Bronchial epithelial cell (primary cell): ENCODE results near the gene VWA5B1. TPM values are rescaled to one million over a fixed set of nuclear protein-coding genes. Genes with fewer than 3 reads are reported as not detected.
"Not testable (repeated sequence)": the region's sequence is repeated elsewhere in the genome, so short reads cannot be mapped to it uniquely, and the experiment has no call there.

Source experiments
- DNase-seq: peaks from one replicate; pipeline ENCODE4 v3.0.0-alpha.2; 2010; ENCODE audit warnings: low read depth
- FAIRE-seq: peaks from 2 replicates; lab custom pipeline; 2011; peaks lifted over from hg19 to GRCh38; lab: Jason Lieb, UNC
- H3K27me3 ChIP-seq: 2 replicates; pipeline ENCODE4 v1.5.1; 2011; ENCODE audit warnings: low read length; ENCODE audit not compliant: control insufficient read depth, insufficient read depth
- H3K36me3 ChIP-seq: 2 replicates; pipeline ENCODE4 v1.5.1; 2011; ENCODE audit warnings: low read length; ENCODE audit not compliant: control insufficient read depth, insufficient read depth
- H3K4me3 ChIP-seq: 2 replicates; pipeline ENCODE4 v1.5.1; 2011; ENCODE audit warnings: mild to moderate bottlenecking, low read depth, low read length, control low read depth
- CTCF ChIP-seq: IDR thresholded peaks from 2 replicates; pipeline ENCODE4 v1.5.1; 2011; ENCODE audit warnings: mild to moderate bottlenecking, moderate library complexity, low read length, control low read depth, inconsistent platforms; ENCODE audit not compliant: insufficient read depth, severe bottlenecking
- total RNA-seq: library from RNA; depleted of rRNA; stranded (reverse); fragments of >200 nt; gene quantifications from 2 replicates; pipeline ENCODE4 v1.2.1, GENCODE V29; 2014

The VWA5B1 gene
- total RNA-seq, 1 donor from 2014 or later, result not detected

GRCh38 chr1:20284046-20284445 is 6.6 kb upstream of the VWA5B1 start:
- no peak for FAIRE-seq
- DNase-seq, result no peak
- H3K36me3 ChIP-seq, result no peaks in the 10 kb centered on the region
- no peak overlapping the region for H3K4me3 ChIP-seq
- no peak for TF ChIP-seq CTCF
- H3K27me3 ChIP-seq, result no peaks in the 10 kb centered on the region

GRCh38 chr1:20284625-20285024 is 6.0 kb upstream of the VWA5B1 start:
- no peaks in the 10 kb centered on the region for H3K27me3 ChIP-seq
- no peak overlapping the region for H3K4me3 ChIP-seq
- no peak for FAIRE-seq

GRCh38 chr1:20285510-20285909 is 5.2 kb upstream of the VWA5B1 start:
- peak; percentile 40 for FAIRE-seq
- Histone ChIP-seq H3K4me3 (no peak overlapping the region), H3K27me3 (peaks cover 5% of the 10 kb centered on the region), H3K36me3 (no peaks in the 10 kb centered on the region)
- no peak for DNase-seq
- no peak for TF ChIP-seq CTCF

More at GRCh38 chr1:20284625-20285024, 6.0 kb upstream of the VWA5B1 start:
- no peak for DNase-seq
- TF ChIP-seq CTCF, result no peak
- H3K36me3 ChIP-seq, result no peaks in the 10 kb centered on the region

GRCh38 chr1:20287696-20288095 is 3.0 kb upstream of the VWA5B1 start:
- FAIRE-seq, H3K36me3 ChIP-seq, DNase-seq, H3K4me3 ChIP-seq: not testable (repeated sequence)
- peaks cover 19% of the 10 kb centered on the region for H3K27me3 ChIP-seq

GRCh38 chr1:20291645-20292084 is 990 bp downstream of the VWA5B1 start:
- TF ChIP-seq CTCF, result no peak
- Histone ChIP-seq H3K27me3 (peaks cover 19% of the 10 kb centered on the region), H3K4me3 (no peak overlapping the region), H3K36me3 (no peaks in the 10 kb centered on the region)
- FAIRE-seq, result no peak
- no peak for DNase-seq

- Histone ChIP-seq H3K4me3 (no peak overlapping the region), H3K36me3 (no peaks in the 10 kb centered on the region), H3K27me3 (peaks cover 4% of the 10 kb centered on the region)
- TF ChIP-seq CTCF, result no peak
- DNase-seq (no peak), FAIRE-seq (no peak)
These were observed 8.0 kb downstream of the VWA5B1 start for GRCh38 chr1:20298626-20299025.
